ENCODE data around the gene EXTL2. TPM values are rescaled to one million over a fixed set of nuclear protein-coding genes. Genes with fewer than 3 reads are reported as not detected.

The EXTL2 gene
- polyA plus RNA-seq, 1 donor from 2014 or later, result 34.2 TPM

- Histone ChIP-seq H4K20me1 (ENCODE audit: insufficient read depth) (no peaks in the 10 kb centered on the region), H3K4me3 (ENCODE audit: low read length) (no peak overlapping the region), H3K27ac (ENCODE audit: low read length) (no peak overlapping the region), H3K36me3 (ENCODE audit: insufficient read depth, low read length) (peaks cover 13% of the 10 kb centered on the region), H3K79me2 (replicated peaks; ENCODE audit: insufficient read depth, low read length) (no peaks in the 10 kb centered on the region), H3K9me3 (ENCODE audit: low read length) (no peaks in the 10 kb centered on the region), H3F3A (ENCODE audit: insufficient read depth, low read length, poor library complexity, severe bottlenecking) (no peaks in the 10 kb centered on the region), H2AFZ (ENCODE audit: low read depth, low read length) (no peak overlapping the region), H3K4me2 (ENCODE audit: low read length) (no peak overlapping the region), H3K9ac (ENCODE audit: low read length) (no peak overlapping the region), H3K27me3 (ENCODE audit: insufficient read depth, low read depth, low read length) (no peaks in the 10 kb centered on the region), H3K9me2 (ENCODE audit: insufficient read depth, low read length) (no peaks in the 10 kb centered on the region)
- no peak for TF ChIP-seq CTCF (IDR thresholded peaks at IDR 0.05; ENCODE audit: poor library complexity, severe bottlenecking)
- no peak for TF ChIP-seq REST (IDR thresholded peaks at IDR 0.05; ENCODE audit: borderline replicate concordance)
- no peak for TF ChIP-seq TAF1 (IDR thresholded peaks at IDR 0.05; ENCODE audit: low read depth)
- TF ChIP-seq RAD21 (conservative IDR thresholded peaks at IDR 0.05), result no peak
- TF ChIP-seq POLR2AphosphoS5 (IDR thresholded peaks at IDR 0.05), result no peak
- no peak for TF ChIP-seq MXI1 (conservative IDR thresholded peaks at IDR 0.05; ENCODE audit: poor library complexity, severe bottlenecking)
- no peak for TF ChIP-seq EP300 (conservative IDR thresholded peaks at IDR 0.05; ENCODE audit: poor library complexity, severe bottlenecking)
- TF ChIP-seq SMC3 (conservative IDR thresholded peaks at IDR 0.05; ENCODE audit: poor library complexity), result no peak
- TF ChIP-seq EZH2 (IDR thresholded peaks at IDR 0.05; ENCODE audit: borderline replicate concordance, insufficient read depth, low read length, poor library complexity, severe bottlenecking), result no peak
Observed at GRCh38 chr1:100907887-100908286, 13.2 kb upstream of the EXTL2 start.

GRCh38 chr1:100905181-100905580 is 10.5 kb upstream of the EXTL2 start:
- Histone ChIP-seq H3K79me2 (replicated peaks; ENCODE audit: insufficient read depth, low read length) (no peaks in the 10 kb centered on the region), H3F3A (ENCODE audit: insufficient read depth, low read length, poor library complexity, severe bottlenecking) (no peaks in the 10 kb centered on the region), H3K27ac (ENCODE audit: low read length) (no peak overlapping the region), H3K27me3 (ENCODE audit: insufficient read depth, low read depth, low read length) (no peaks in the 10 kb centered on the region), H3K9me2 (ENCODE audit: insufficient read depth, low read length) (no peaks in the 10 kb centered on the region), H3K9ac (ENCODE audit: low read length) (no peak overlapping the region), H3K9me3 (ENCODE audit: low read length) (no peaks in the 10 kb centered on the region), H3K4me2 (ENCODE audit: low read length) (no peak overlapping the region), H2AFZ (ENCODE audit: low read depth, low read length) (no peak overlapping the region), H3K4me3 (ENCODE audit: low read length) (no peak overlapping the region), H3K36me3 (ENCODE audit: insufficient read depth, low read length) (peaks cover 13% of the 10 kb centered on the region), H4K20me1 (ENCODE audit: insufficient read depth) (no peaks in the 10 kb centered on the region)
- TF ChIP-seq EP300 (conservative IDR thresholded peaks at IDR 0.05; ENCODE audit: poor library complexity, severe bottlenecking) (no peak), REST (IDR thresholded peaks at IDR 0.05; ENCODE audit: borderline replicate concordance) (no peak), CTCF (IDR thresholded peaks at IDR 0.05; ENCODE audit: poor library complexity, severe bottlenecking) (no peak), POLR2AphosphoS5 (IDR thresholded peaks at IDR 0.05) (no peak), TAF1 (IDR thresholded peaks at IDR 0.05; ENCODE audit: low read depth) (no peak), MXI1 (conservative IDR thresholded peaks at IDR 0.05; ENCODE audit: poor library complexity, severe bottlenecking) (no peak), RAD21 (conservative IDR thresholded peaks at IDR 0.05) (no peak), EZH2 (IDR thresholded peaks at IDR 0.05; ENCODE audit: borderline replicate concordance, insufficient read depth, low read length, poor library complexity, severe bottlenecking) (no peak), SMC3 (conservative IDR thresholded peaks at IDR 0.05; ENCODE audit: poor library complexity) (no peak)
